HG02970 (cell line): ENCODE data around the gene TRAM2.

ENCODE experiments used
- ATAC-seq: cut with Tn5 transposase; IDR thresholded peaks from one replicate; pipeline ENCODE4 v1.9.1; 2021; ENCODE audit warnings: mild to moderate bottlenecking, moderate library complexity, moderate number of reproducible peaks; ENCODE audit not compliant: unreplicated experiment, low FRiP score

The TRAM2 gene

DNA sequence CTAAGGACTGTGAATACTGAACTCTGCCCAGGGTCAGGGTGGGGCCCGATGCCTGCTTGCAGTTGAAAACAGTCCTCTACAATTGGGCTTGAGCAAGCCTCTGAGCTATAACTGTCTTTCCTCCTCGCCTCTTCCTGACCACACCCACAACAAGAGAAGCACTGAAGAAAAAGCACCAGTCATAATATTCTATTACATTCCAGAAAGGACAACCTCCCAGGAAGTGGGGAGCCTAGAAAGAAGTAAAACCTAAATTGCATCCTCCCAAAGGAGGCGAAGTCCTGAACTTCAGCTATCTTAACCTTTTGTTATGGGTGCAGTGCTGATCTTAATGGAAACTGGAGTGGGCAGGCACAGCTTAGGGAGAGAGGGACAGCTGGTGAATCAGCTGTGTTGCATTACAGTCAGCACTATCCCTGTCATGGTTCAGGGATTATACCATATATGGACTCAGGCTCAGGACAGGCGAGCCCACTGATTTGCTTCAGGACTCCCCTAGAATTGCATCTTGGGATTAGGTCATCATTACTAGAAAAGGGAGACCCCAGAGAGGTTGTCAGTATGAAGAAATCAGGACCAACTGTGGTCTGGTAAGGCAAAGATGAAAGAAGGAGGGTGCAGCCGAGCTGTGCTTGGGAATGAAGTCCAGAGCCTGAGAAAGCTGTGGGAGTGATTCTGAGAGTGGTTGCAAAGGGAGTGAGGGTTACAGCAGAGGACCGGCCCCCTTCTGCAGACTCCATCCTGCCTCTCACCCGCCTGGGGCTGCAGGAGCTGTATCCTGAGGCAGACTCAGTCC, 18.3 kb upstream of the TRAM2 start:
- peak; percentile 43 for ATAC-seq

GRCh38 chr6:52594221-52594620, 17.4 kb upstream of the TRAM2 start:
- no peak for ATAC-seq

DNA sequence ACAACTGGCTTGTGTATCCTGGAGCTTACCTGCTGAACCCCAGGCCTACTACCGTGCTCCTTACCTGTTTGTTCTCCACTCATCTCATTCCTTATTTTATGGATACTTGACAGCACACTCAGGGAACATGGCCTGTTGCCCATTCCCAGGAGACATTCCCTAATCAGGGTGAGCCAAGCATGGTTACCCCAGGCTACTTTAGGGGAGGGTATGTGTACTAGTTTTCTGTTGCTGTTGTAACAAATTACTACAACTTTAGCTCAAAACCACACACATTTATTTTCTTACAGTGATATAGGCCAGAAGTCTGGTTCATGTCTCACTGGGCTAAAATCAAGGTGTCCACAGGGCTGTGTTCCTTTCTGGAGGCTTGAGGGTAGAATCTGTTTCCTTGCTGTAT, 15.0 kb upstream of the TRAM2 start:
- no peak for ATAC-seq

- no peak for ATAC-seq
Measured at GRCh38 chr6:52590152-52590891, 13.5 kb upstream of the TRAM2 start.

DNA sequence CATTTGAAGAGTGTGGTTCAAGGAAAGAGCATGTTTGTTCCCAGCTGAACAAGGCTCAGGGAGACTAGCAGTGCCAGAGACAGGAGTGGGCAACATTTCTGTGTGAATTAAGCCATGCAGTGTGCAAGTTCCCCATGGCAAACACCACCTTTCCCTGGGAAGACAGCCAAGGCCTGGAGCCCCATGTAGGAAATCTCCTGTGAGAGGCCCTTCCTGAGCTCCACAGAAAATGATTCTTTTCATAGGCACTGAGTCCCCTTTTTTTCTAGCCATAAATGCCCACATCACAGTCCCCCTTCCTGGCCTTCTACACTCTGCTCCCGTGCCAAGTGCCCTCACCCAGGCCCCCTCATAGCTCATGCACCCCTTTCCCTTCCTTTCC, 11.8 kb upstream of the TRAM2 start:
- ATAC-seq: no peak

DNA sequence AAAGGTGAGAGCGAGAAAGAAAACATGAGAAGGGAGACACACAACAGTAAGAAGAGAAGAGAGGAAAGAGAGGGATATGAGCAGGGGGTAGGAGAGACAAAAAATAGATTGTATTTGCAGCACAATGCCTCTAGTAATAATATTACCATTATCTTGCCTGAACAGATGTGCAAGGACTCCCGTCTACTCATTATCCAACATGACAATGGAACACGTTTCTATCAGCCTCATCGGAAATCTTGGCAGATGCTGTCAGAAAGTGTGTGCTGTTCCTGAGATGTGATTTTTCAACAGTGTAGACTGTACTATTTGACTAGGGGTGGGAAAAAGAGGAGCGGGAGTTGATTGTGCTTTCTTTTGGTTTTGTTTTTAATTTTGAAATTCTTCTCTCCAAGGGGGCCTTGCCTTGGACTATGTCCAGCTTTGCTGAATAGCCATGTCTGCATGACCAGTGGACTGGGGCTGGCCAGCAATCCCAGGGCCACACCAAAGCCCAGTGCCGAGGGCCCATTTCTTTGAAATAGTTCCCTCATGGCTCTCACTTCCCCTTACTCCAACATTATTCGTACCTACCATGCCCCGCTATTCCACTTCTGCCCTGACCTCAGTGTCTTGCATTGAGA, 11.3 kb upstream of the TRAM2 start:
- no peak for ATAC-seq

GRCh38 chr6:52587001-52587400, 10.1 kb upstream of the TRAM2 start:
- ATAC-seq: no peak

GRCh38 chr6:52584203-52584602, 7.3 kb upstream of the TRAM2 start:
- no peak for ATAC-seq

- ATAC-seq: no peak
Measured at GRCh38 chr6:52582996-52583395, 6.1 kb upstream of the TRAM2 start.

DNA sequence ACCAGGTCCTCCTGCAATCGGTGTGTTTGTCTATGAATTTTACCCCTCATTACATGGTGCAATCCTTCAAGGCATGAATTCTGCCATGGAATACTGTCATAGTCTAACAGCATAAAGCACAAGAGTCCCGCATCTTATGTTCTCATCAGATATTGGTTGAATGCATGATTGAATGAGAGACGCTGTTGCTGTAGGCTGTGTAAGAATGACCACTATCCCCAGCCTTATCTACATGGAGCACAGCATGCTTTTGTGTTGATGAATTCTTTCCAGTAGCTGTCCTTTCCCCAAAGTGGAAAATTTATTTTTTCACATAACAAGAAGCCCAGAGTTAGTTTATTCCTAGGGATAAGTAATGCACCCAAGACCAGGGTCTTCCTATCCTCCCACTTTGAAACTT, 5.6 kb upstream of the TRAM2 start:
- ATAC-seq: no peak

DNA sequence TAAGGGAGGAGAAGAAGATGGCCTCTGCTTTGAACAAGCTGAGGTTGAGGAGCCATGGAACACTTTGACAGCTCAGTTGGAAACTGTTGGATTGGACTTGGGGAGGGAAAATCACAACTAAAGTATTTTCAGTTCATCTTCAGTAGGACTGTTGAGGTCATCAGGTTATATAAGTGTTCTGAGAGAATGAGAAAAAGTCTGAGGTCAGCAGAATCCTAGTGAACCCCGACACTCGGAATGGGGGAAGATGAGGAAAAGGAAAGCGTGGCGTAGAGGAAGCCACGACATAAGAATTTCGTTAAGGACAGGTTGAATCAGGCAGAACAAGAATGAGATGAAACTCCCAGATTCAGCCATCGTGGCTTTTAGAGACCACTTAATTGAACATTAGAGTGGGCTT, 4.0 kb upstream of the TRAM2 start:
- ATAC-seq: no peak

- ATAC-seq: no peak
Measured at GRCh38 chr6:52579006-52579660, 2.3 kb upstream of the TRAM2 start.

- ATAC-seq: no peak
Measured at GRCh38 chr6:52577778-52578463, 1.1 kb upstream of the TRAM2 start.

DNA sequence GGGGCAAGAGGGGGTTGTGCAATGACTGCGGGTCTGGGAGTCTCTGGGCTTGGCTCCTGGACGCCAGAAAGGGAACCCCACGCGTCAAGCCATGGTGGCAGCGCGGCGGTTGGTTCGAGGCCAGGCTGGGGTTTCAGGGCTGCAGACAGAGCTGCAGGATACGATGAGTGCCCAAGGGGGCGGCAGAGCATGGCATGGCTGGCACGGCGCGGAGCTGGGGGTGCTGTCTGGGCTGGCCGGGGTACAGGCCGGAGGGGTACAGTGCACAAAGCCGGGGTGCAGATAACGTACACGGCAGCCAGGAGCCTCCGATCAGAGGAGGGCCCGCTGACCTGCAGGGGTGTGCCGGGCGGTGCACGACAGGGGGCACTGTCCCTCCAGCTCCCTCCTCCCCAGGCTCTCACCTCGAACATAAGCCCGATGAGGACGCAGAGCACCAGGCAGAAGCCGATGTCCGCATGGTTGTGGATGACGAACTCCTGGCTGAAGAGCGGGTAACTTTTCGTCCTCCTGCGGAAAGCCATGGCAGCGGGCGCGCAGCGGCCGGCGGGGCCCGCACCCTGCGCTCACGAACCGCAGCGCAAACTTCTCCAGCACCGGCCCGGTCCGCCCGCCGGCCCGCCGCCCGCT, 353 bp downstream of the TRAM2 start:
- peak; percentile 52 for ATAC-seq

DNA sequence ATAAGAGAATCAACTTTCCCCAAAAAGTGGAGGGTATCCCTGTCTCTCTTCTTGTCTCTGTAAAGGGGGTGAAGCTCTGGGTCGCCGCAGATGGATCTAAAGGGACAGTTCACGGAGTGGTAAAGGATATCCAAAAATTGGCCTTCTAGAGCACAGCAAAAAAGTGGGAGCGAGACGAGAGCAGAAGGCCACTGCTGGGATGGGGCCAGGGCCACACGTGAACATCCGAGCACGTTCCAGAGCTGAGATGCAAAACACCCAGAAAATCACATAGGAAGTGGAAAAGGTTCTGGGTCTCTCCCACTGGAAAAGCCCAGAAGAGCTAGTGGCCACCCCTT, 837 bp downstream of the TRAM2 start:
- ATAC-seq: no peak

- no peak for ATAC-seq
Measured at GRCh38 chr6:52575502-52575892, 1.4 kb downstream of the TRAM2 start.

- peak; percentile 31 for ATAC-seq
Measured at GRCh38 chr6:52574709-52575501, 2.0 kb downstream of the TRAM2 start.

- no peak for ATAC-seq
Measured at GRCh38 chr6:52573295-52573694, 3.6 kb downstream of the TRAM2 start.

GRCh38 chr6:52572536-52572935, 4.3 kb downstream of the TRAM2 start:
- no peak for ATAC-seq
